ENCODE measurements around the gene DAPL1. TPM values are rescaled to one million over a fixed set of nuclear protein-coding genes. Genes with fewer than 3 reads are reported as not detected.

DAPL1 gene
- polyA plus RNA-seq, 1 of the 3 experiments (the other 2 are of a cell fraction), result not detected

DNA sequence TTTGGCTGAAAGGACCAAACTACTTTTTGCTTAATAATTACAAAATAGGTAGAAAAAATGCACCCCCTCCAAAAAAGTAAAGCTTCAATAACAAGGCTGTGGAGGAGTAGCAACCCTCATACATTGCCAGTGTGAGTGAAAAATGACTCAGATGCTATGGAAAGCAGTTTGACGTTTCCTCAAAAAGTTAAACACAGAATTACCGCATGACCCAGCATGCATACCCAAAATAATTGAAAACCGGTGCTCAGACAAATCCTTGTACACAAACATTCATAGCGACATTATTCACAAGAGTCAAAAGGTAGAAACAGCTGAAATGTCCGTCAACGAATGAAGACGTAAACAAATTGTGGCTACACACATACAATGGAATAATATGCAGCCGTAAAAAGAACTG is 38.8 kb upstream of the DAPL1 start:
- Histone ChIP-seq H3K4me1 (ENCODE audit: control insufficient read depth in 1 of 2, insufficient read depth in 2 of 2, low read depth in 1 of 2, low read length in 1 of 2) (0 out of 4 replicates have a peak, but pooled peaks cover 0 to 2% of the 10 kb centered on the region in 2 experiments), H3K27me3 (ENCODE audit: insufficient read depth) (no peaks in the 10 kb centered on the region; the same call in 1 of the 2 replicates), H3F3A (replicated peaks; ENCODE audit: insufficient read depth) (no peaks in the 10 kb centered on the region), H3K4me3 (ENCODE audit: low read depth in 2 of 2, low read length in 1 of 2) (no peak overlapping the region), H3K4me2 (no peak overlapping the region), H2AFZ (ENCODE audit: low read depth) (no peak overlapping the region), H3K36me3 (replicated peaks in 1 of 2; ENCODE audit: control insufficient read depth in 1 of 2, insufficient read depth in 2 of 2, low read length in 1 of 2) (no peaks in the 10 kb centered on the region), H3K9me3 (no peaks in the 10 kb centered on the region), H3K9me2 (no peaks in the 10 kb centered on the region), H3K27ac (ENCODE audit: low read depth in 2 of 2, low read length in 1 of 2) (no peak overlapping the region), H4K20me1 (ENCODE audit: insufficient read depth) (no peaks in the 10 kb centered on the region), H3K79me2 (ENCODE audit: insufficient read depth) (no peaks in the 10 kb centered on the region), H3K9ac (no peak overlapping the region)
- POLR2A ChIA-PET, result no interaction called here
- DNase-seq, result no peak
- CTCF ChIA-PET, result interaction anchor here (4.0 to 16.1 kb wide), 5 partner anchors 12 to 733 kb away, joined by 49 to 256 read pairs (median 74); no protein-coding TSS in a partner anchor
- WGBS (ENCODE audit: low lambda C conversion rate), result 83% methylated on average over 8 of the region's 8 CpGs
- TF ChIP-seq, protein P1, sequence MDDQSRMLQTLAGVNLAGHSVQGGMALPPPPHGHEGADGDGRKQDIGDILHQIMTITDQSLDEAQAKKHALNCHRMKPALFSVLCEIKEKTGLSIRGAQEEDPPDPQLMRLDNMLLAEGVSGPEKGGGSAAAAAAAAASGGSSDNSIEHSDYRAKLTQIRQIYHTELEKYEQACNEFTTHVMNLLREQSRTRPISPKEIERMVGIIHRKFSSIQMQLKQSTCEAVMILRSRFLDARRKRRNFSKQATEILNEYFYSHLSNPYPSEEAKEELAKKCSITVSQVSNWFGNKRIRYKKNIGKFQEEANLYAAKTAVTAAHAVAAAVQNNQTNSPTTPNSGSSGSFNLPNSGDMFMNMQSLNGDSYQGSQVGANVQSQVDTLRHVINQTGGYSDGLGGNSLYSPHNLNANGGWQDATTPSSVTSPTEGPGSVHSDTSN (IDR thresholded peaks at IDR 0.05), result no peak
- TF ChIP-seq JUND (IDR thresholded peaks at IDR 0.05) (no peak), ELF1 (IDR thresholded peaks at IDR 0.05) (no peak), RCOR1 (IDR thresholded peaks at IDR 0.05; ENCODE audit: low read length) (no peak), MXI1 (IDR thresholded peaks at IDR 0.05; ENCODE audit: low read depth, low read length) (no peak), FOXM1 (IDR thresholded peaks at IDR 0.05; ENCODE audit: low read depth) (no peak), SIN3A (IDR thresholded peaks at IDR 0.05; ENCODE audit: borderline replicate concordance, low read depth, low read length) (no peak), EP300 (IDR thresholded peaks at IDR 0.05; ENCODE audit: borderline replicate concordance in 1 of 2, low read depth in 1 of 2, low read length in 1 of 2) (no peak), TAF1 (IDR thresholded peaks at IDR 0.05; ENCODE audit: borderline replicate concordance, low read depth, low read length) (no peak), CHD2 (IDR thresholded peaks at IDR 0.05; ENCODE audit: low read length, partially characterized antibody) (no peak), NFIC (IDR thresholded peaks at IDR 0.05; ENCODE audit: borderline replicate concordance) (no peak), GABPA (IDR thresholded peaks at IDR 0.05; ENCODE audit: low read depth) (no peak)
- TF ChIP-seq, protein P2, sequence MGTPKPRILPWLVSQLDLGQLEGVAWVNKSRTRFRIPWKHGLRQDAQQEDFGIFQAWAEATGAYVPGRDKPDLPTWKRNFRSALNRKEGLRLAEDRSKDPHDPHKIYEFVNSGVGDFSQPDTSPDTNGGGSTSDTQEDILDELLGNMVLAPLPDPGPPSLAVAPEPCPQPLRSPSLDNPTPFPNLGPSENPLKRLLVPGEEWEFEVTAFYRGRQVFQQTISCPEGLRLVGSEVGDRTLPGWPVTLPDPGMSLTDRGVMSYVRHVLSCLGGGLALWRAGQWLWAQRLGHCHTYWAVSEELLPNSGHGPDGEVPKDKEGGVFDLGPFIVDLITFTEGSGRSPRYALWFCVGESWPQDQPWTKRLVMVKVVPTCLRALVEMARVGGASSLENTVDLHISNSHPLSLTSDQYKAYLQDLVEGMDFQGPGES (IDR thresholded peaks at IDR 0.05; ENCODE audit: low read depth, low read length), result no peak
- TF ChIP-seq, protein P3, sequence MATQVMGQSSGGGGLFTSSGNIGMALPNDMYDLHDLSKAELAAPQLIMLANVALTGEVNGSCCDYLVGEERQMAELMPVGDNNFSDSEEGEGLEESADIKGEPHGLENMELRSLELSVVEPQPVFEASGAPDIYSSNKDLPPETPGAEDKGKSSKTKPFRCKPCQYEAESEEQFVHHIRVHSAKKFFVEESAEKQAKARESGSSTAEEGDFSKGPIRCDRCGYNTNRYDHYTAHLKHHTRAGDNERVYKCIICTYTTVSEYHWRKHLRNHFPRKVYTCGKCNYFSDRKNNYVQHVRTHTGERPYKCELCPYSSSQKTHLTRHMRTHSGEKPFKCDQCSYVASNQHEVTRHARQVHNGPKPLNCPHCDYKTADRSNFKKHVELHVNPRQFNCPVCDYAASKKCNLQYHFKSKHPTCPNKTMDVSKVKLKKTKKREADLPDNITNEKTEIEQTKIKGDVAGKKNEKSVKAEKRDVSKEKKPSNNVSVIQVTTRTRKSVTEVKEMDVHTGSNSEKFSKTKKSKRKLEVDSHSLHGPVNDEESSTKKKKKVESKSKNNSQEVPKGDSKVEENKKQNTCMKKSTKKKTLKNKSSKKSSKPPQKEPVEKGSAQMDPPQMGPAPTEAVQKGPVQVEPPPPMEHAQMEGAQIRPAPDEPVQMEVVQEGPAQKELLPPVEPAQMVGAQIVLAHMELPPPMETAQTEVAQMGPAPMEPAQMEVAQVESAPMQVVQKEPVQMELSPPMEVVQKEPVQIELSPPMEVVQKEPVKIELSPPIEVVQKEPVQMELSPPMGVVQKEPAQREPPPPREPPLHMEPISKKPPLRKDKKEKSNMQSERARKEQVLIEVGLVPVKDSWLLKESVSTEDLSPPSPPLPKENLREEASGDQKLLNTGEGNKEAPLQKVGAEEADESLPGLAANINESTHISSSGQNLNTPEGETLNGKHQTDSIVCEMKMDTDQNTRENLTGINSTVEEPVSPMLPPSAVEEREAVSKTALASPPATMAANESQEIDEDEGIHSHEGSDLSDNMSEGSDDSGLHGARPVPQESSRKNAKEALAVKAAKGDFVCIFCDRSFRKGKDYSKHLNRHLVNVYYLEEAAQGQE (IDR thresholded peaks at IDR 0.05; ENCODE audit: low read depth, low read length), result no peak
- TF ChIP-seq, protein P4, sequence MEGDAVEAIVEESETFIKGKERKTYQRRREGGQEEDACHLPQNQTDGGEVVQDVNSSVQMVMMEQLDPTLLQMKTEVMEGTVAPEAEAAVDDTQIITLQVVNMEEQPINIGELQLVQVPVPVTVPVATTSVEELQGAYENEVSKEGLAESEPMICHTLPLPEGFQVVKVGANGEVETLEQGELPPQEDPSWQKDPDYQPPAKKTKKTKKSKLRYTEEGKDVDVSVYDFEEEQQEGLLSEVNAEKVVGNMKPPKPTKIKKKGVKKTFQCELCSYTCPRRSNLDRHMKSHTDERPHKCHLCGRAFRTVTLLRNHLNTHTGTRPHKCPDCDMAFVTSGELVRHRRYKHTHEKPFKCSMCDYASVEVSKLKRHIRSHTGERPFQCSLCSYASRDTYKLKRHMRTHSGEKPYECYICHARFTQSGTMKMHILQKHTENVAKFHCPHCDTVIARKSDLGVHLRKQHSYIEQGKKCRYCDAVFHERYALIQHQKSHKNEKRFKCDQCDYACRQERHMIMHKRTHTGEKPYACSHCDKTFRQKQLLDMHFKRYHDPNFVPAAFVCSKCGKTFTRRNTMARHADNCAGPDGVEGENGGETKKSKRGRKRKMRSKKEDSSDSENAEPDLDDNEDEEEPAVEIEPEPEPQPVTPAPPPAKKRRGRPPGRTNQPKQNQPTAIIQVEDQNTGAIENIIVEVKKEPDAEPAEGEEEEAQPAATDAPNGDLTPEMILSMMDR (IDR thresholded peaks at IDR 0.05), result no peak
- TF ChIP-seq, protein P5, sequence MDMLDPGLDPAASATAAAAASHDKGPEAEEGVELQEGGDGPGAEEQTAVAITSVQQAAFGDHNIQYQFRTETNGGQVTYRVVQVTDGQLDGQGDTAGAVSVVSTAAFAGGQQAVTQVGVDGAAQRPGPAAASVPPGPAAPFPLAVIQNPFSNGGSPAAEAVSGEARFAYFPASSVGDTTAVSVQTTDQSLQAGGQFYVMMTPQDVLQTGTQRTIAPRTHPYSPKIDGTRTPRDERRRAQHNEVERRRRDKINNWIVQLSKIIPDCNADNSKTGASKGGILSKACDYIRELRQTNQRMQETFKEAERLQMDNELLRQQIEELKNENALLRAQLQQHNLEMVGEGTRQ (IDR thresholded peaks at IDR 0.05; ENCODE audit: borderline replicate concordance, low read depth, low read length), result no peak
- TF ChIP-seq, protein P6, sequence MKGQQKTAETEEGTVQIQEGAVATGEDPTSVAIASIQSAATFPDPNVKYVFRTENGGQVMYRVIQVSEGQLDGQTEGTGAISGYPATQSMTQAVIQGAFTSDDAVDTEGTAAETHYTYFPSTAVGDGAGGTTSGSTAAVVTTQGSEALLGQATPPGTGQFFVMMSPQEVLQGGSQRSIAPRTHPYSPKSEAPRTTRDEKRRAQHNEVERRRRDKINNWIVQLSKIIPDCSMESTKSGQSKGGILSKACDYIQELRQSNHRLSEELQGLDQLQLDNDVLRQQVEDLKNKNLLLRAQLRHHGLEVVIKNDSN (IDR thresholded peaks at IDR 0.05; ENCODE audit: borderline replicate concordance, low read depth), result no peak
